Neural cell (in vitro differentiated cells): Measurements from ENCODE around the gene TUBB4B. TPM values are rescaled to one million over a fixed set of nuclear protein-coding genes. Genes with fewer than 3 reads are reported as not detected.

Experiments
- H2AFZ ChIP-seq: fragments of 200-600, 300-800 bp; sonication (generic), shearing (Covaris generic); 2 replicates; pipeline ENCODE4 v1.6.0; 2014; ENCODE audit warnings: low read depth, mild to moderate bottlenecking, antibody characterized with exemption, low read length, moderate library complexity
- H3F3A ChIP-seq: fragments of 200-600 bp; shearing (Covaris generic); 2 replicates; pipeline ENCODE4 v1.6.1; 2016; ENCODE audit warnings: mild to moderate bottlenecking, moderate library complexity, mixed read lengths, antibody characterized with exemption, low read length; ENCODE audit not compliant: insufficient read depth, poor library complexity, severe bottlenecking
- H3K27ac ChIP-seq: fragments of 200-600, 300-800 bp; sonication (generic), shearing (Covaris generic); 2 replicates; pipeline ENCODE4 v1.5.1; 2014; ENCODE audit warnings: mild to moderate bottlenecking, low read length, moderate library complexity
- H3K27me3 ChIP-seq: fragments of 300-800, 200-600 bp; sonication (generic), shearing (Covaris generic); 2 replicates; pipeline ENCODE4 v1.6.0; 2014; ENCODE audit warnings: mild to moderate bottlenecking, low read depth, low read length, moderate library complexity; ENCODE audit not compliant: insufficient read depth
- H3K36me3 ChIP-seq: fragments of 300-800, 200-600 bp; sonication (generic), shearing (Covaris generic); 2 replicates; pipeline ENCODE4 v1.5.1; 2014; ENCODE audit warnings: mild to moderate bottlenecking, antibody characterized with exemption, low read length, moderate library complexity; ENCODE audit not compliant: insufficient read depth
- H3K4me2 ChIP-seq: fragments of 300-800, 200-600 bp; sonication (generic), shearing (Covaris generic); 2 replicates; pipeline ENCODE4 v1.6.0; 2014; ENCODE audit warnings: mild to moderate bottlenecking, low read length
- H3K4me3 ChIP-seq: fragments of 300-800, 200-600 bp; sonication (generic), shearing (Covaris generic); 2 replicates; pipeline ENCODE4 v1.5.1; 2014; ENCODE audit warnings: mild to moderate bottlenecking, low read length, moderate library complexity
- H3K79me2 ChIP-seq: fragments of 200-600 bp; shearing (Covaris generic); replicated peaks from 2 replicates; pipeline ENCODE4 v1.6.0; 2014; ENCODE audit warnings: mild to moderate bottlenecking, low read length, moderate library complexity; ENCODE audit not compliant: insufficient read depth
- H3K9ac ChIP-seq: fragments of 300-800, 200-600 bp; sonication (generic), shearing (Covaris generic); 2 replicates; pipeline ENCODE4 v1.6.1; 2016; ENCODE audit warnings: mild to moderate bottlenecking, low read length, mixed read lengths
- H3K9me2 ChIP-seq: fragments of 200-600 bp; shearing (Covaris generic); 2 replicates; pipeline ENCODE4 v1.6.1; 2016; ENCODE audit warnings: mild to moderate bottlenecking, low read length, mixed read lengths; ENCODE audit not compliant: insufficient read depth
- H3K9me3 ChIP-seq: fragments of 200-600, 300-800 bp; sonication (generic), shearing (Covaris generic); 2 replicates; pipeline ENCODE4 v1.6.1; 2016; ENCODE audit warnings: mild to moderate bottlenecking, mixed run types, low read length, moderate library complexity, mixed read lengths
- H4K20me1 ChIP-seq: fragments of 200-600 bp; shearing (Covaris generic); 2 replicates; pipeline ENCODE4 v1.6.1; 2016; ENCODE audit warnings: mild to moderate bottlenecking, mixed run types; ENCODE audit not compliant: insufficient read depth
- CTCF ChIP-seq: fragments of 450-650 bp; IDR thresholded peaks from 2 replicates; pipeline ENCODE4 v1.5.1; 2014; ENCODE audit warnings: antibody characterized with exemption, mild to moderate bottlenecking, moderate library complexity; ENCODE audit not compliant: poor library complexity, severe bottlenecking
- EP300 ChIP-seq: fragments of 450-650 bp; conservative IDR thresholded peaks from 2 replicates; pipeline ENCODE4 v1.6.1; 2014; ENCODE audit warnings: antibody characterized with exemption, mild to moderate bottlenecking, moderate library complexity; ENCODE audit not compliant: poor library complexity, severe bottlenecking
- EZH2 ChIP-seq: fragments of 200-600, 300-800 bp; shearing (Covaris generic), sonication (generic); IDR thresholded peaks from 2 replicates; pipeline ENCODE4 v1.6.1; 2014; ENCODE audit warnings: antibody characterized with exemption, low read length, borderline replicate concordance, mild to moderate bottlenecking; ENCODE audit not compliant: insufficient read depth, poor library complexity, severe bottlenecking
- MXI1 ChIP-seq: fragments of 450-650 bp; conservative IDR thresholded peaks from 2 replicates; pipeline ENCODE4 v1.6.1; 2014; ENCODE audit warnings: antibody characterized with exemption, mild to moderate bottlenecking; ENCODE audit not compliant: poor library complexity, severe bottlenecking
- POLR2AphosphoS5 ChIP-seq: IDR thresholded peaks from 2 replicates; pipeline ENCODE4 v1.6.1; 2012
- RAD21 ChIP-seq: fragments of 450-650 bp; conservative IDR thresholded peaks from 2 replicates; pipeline ENCODE4 v1.6.1; 2014; ENCODE audit warnings: antibody characterized with exemption, mild to moderate bottlenecking, moderate library complexity
- REST ChIP-seq: IDR thresholded peaks from 2 replicates; pipeline ENCODE4 v1.6.1; 2012; ENCODE audit warnings: borderline replicate concordance
- SMC3 ChIP-seq: fragments of 450-650 bp; conservative IDR thresholded peaks from 2 replicates; pipeline ENCODE4 v1.6.1; 2014; ENCODE audit warnings: antibody characterized with exemption, mild to moderate bottlenecking, moderate library complexity; ENCODE audit not compliant: poor library complexity
- TAF1 ChIP-seq: IDR thresholded peaks from 2 replicates; pipeline ENCODE4 v1.6.1; 2012; ENCODE audit warnings: low read depth
- polyA plus RNA-seq: library from polyadenylated mRNA; depleted of rRNA; stranded (reverse); fragments of >200 nt; gene quantifications from 2 replicates; pipeline ENCODE4 v1.2.3, GENCODE V29; 2014

Gene TUBB4B
- polyA plus RNA-seq, 1 donor from 2014 or later, result 60.3 TPM

DNA sequence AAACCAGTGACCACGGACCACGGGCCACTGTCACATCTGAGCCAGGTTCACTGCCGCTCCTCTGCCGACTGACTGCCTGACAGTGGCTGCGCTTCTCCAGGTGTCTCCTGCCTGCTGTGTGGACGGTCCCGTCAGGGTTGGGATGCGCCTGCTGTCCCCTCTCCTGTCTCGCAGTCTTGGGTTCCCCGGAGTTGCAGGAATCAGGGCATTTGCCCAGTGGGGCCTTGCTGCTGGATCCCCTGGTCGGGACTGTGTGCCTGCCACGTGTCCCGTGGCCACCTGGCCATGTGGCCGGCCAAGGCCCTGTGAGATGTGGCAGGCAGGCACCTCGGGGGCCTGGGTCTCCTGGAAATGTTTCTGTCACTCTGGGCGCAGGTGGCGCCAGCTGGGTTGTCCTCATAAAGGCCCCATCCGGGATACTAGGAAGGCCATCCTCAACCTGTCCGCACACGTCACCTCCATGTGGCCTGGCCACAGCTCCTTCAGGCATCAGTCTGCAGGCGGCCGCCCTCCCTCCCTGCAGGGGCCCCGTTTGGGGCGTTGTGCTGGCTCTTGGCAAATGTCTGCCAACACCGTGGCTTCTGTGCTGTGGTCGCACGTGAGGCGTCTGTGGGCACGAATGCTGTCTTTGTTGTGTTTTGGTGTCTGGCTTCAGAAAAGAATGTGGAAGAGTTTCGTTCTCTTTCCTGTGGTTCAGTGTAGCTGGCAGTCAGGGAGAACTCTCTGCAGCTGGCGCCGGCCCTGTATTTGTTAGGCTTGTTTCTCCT, 30.0 kb downstream of the TUBB4B start:
- no peak overlapping the region for H3K4me3 ChIP-seq
- H2AFZ ChIP-seq, result no peak overlapping the region
- no peaks in the 10 kb centered on the region for H4K20me1 ChIP-seq
- H3K9me3 ChIP-seq, result no peaks in the 10 kb centered on the region
- no peaks in the 10 kb centered on the region for H3K9me2 ChIP-seq
- TF ChIP-seq REST (no peak), SMC3 (no peak), RAD21 (no peak), EP300 (no peak), MXI1 (no peak), TAF1 (no peak), CTCF (no peak), POLR2AphosphoS5 (no peak), EZH2 (no peak)
- H3K9ac ChIP-seq, result no peak overlapping the region
- H3K4me2 ChIP-seq, result no peak overlapping the region
- H3K36me3 ChIP-seq, result peaks cover 7% of the 10 kb centered on the region
- no peaks in the 10 kb centered on the region for H3K27me3 ChIP-seq
- H3K79me2 ChIP-seq, result no peaks in the 10 kb centered on the region
- no peaks in the 10 kb centered on the region for H3F3A ChIP-seq
- no peak overlapping the region for H3K27ac ChIP-seq

DNA sequence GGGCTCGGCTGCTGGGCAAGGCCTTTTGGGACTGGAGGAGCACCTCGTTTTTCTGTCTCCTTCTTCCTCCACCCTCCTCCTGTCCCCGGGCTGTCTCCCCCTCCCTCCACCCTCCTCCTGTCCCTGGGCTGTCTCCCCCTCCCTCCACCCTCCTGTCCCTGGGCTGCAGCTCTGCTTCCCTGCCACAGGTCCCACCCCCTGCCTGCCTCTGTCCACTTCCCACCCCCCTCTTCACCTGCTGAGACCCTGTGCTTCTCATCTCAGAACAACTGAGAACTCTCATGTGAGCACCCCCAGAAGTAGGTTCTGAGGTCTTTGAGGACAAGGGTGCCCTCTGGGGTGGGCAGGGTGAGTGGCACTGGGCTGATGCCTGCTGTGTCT, 30.6 kb downstream of the TUBB4B start:
- peaks cover 7% of the 10 kb centered on the region for H3K36me3 ChIP-seq

More for the DNA sequence above, 30.6 kb downstream of the TUBB4B start:
- Histone ChIP-seq H3K4me3 (no peak overlapping the region), H3K9ac (no peak overlapping the region), H3K4me2 (no peak overlapping the region), H3K9me3 (no peaks in the 10 kb centered on the region), H3K27me3 (no peaks in the 10 kb centered on the region), H3K79me2 (no peaks in the 10 kb centered on the region), H3F3A (no peaks in the 10 kb centered on the region), H2AFZ (no peak overlapping the region), H3K9me2 (no peaks in the 10 kb centered on the region), H4K20me1 (no peaks in the 10 kb centered on the region), H3K27ac (no peak overlapping the region)
- TF ChIP-seq POLR2AphosphoS5, result no peak
- no peak for TF ChIP-seq REST
- no peak for TF ChIP-seq CTCF
- TF ChIP-seq EZH2, result no peak
- TF ChIP-seq RAD21, result no peak
- TF ChIP-seq SMC3, result no peak
- TF ChIP-seq TAF1, result no peak
- no peak for TF ChIP-seq EP300
- TF ChIP-seq MXI1, result no peak
